HEK293 (cell line): Measurements from ENCODE around the gene HTR6.

Experiments used
- CTCF ChIA-PET: fragments of 350-600 bp; formaldehyde crosslinking; extraction: SDS; loops from one replicate; lab custom pipeline; 2021; ENCODE audit warnings: antibody characterized with exemption; lab: Yijun Ruan, JAX
- POLR2A ChIA-PET: fragments of 300-600 bp; formaldehyde crosslinking; extraction: SDS; loops from one replicate; lab custom pipeline; 2020; ENCODE audit warnings: antibody characterized with exemption, inconsistent platforms; lab: Yijun Ruan, JAX
- H3K27ac ChIP-seq: fragments of 200-500 bp; sonication (Bioruptor generic); 2 replicates; pipeline ENCODE4 v1.5.1; 2014; ENCODE audit warnings: low read depth, low read length, control low read depth, inconsistent platforms; ENCODE audit errors: extremely low read depth
- H3K36me3 ChIP-seq, 2 experiments: fragments of 200-500 bp in 1 of 2; sonication (Bioruptor generic) in 1 of 2; 1 replicate in 1 of 2; 2 replicates in 1 of 2; pipeline ENCODE4 v1.5.1; 2014 to 2017; ENCODE audit warnings: inconsistent platforms in 2 of 2, low read length in 2 of 2; ENCODE audit not compliant: control insufficient read depth in 2 of 2, insufficient read depth in 1 of 2
- H3K4me1 ChIP-seq: fragments of 200-500 bp; sonication (Bioruptor generic); 2 replicates; pipeline ENCODE4 v1.5.1; 2014; ENCODE audit warnings: mild to moderate bottlenecking, low read length, inconsistent platforms; ENCODE audit not compliant: control insufficient read depth, insufficient read depth
- H3K4me3 ChIP-seq: 2 replicates; pipeline ENCODE4 v1.5.1; 2011; ENCODE audit warnings: low read depth, mild to moderate bottlenecking, control low read depth, low read length, moderate library complexity
- H3K9me3 ChIP-seq: fragments of 200-500 bp; sonication (Bioruptor generic); 2 replicates; pipeline ENCODE4 v1.5.1; 2014; ENCODE audit warnings: low read depth, low read length, inconsistent platforms; ENCODE audit not compliant: control insufficient read depth, insufficient read depth
- KLF10 ChIP-seq: fragments of 450-650 bp; IDR thresholded peaks from 2 replicates; pipeline ENCODE4 v1.5.1; 2018; ENCODE audit warnings: missing biosample characterization, mild to moderate bottlenecking, missing genetic modification characterization
- KLF16 ChIP-seq: fragments of 450-650 bp; formaldehyde crosslinking; IDR thresholded peaks from 2 replicates; pipeline ENCODE4 v1.5.1; 2017; ENCODE audit warnings: missing biosample characterization, missing genetic modification characterization
- MZF1 ChIP-seq: fragments of 450-650 bp; formaldehyde crosslinking; IDR thresholded peaks from 2 replicates; pipeline ENCODE4 v1.5.1; 2017; ENCODE audit warnings: missing biosample characterization, missing genetic modification characterization, borderline replicate concordance
- PRDM2 ChIP-seq: fragments of 450-650 bp; formaldehyde crosslinking; IDR thresholded peaks from 2 replicates; pipeline ENCODE4 v1.5.1; 2016; ENCODE audit warnings: missing biosample characterization, missing genetic modification characterization, borderline replicate concordance
- REPIN1 ChIP-seq: fragments of 450-650 bp; formaldehyde crosslinking; IDR thresholded peaks from 2 replicates; pipeline ENCODE4 v1.5.1; 2017; ENCODE audit warnings: missing biosample characterization, missing genetic modification characterization, low read depth
- SCRT2 ChIP-seq: fragments of 450-650 bp; formaldehyde crosslinking; IDR thresholded peaks from 2 replicates; pipeline ENCODE4 v1.5.1; 2016; ENCODE audit warnings: missing biosample characterization, missing genetic modification characterization
- YY1 ChIP-seq: fragments of 450-650 bp; formaldehyde crosslinking; IDR thresholded peaks from 2 replicates; pipeline ENCODE4 v1.5.1; 2018; ENCODE audit warnings: missing biosample characterization, missing genetic modification characterization
- ZFP37 ChIP-seq: fragments of 450-650 bp; formaldehyde crosslinking; IDR thresholded peaks from 2 replicates; pipeline ENCODE4 v1.5.1; 2016; ENCODE audit warnings: missing biosample characterization, missing genetic modification characterization
- ZNF174 ChIP-seq: fragments of 450-650 bp; formaldehyde crosslinking; IDR thresholded peaks from 2 replicates; pipeline ENCODE4 v1.5.0; 2017; ENCODE audit warnings: missing biosample characterization, mild to moderate bottlenecking, missing genetic modification characterization
- ZNF26 ChIP-seq: fragments of 450-650 bp; formaldehyde crosslinking; IDR thresholded peaks from 2 replicates; pipeline ENCODE4 v1.5.1; 2016; ENCODE audit warnings: missing biosample characterization, missing genetic modification characterization
- ZNF302 ChIP-seq: fragments of 450-650 bp; formaldehyde crosslinking; IDR thresholded peaks from 2 replicates; pipeline ENCODE4 v1.5.1; 2016; ENCODE audit warnings: missing biosample characterization, missing genetic modification characterization, low read depth
- ZNF311 ChIP-seq: fragments of 450-650 bp; formaldehyde crosslinking; IDR thresholded peaks from 2 replicates; pipeline ENCODE4 v1.5.1; 2017; ENCODE audit warnings: missing biosample characterization, missing genetic modification characterization, borderline replicate concordance
- ZNF362 ChIP-seq: fragments of 450-650 bp; formaldehyde crosslinking; IDR thresholded peaks from 2 replicates; pipeline ENCODE4 v1.5.1; 2016; ENCODE audit warnings: missing biosample characterization, missing genetic modification characterization
- ZNF561 ChIP-seq: fragments of 450-650 bp; IDR thresholded peaks from 2 replicates; pipeline ENCODE4 v1.5.1; 2018; ENCODE audit warnings: missing biosample characterization, missing genetic modification characterization, borderline replicate concordance
- ZNF830 ChIP-seq: fragments of 450-650 bp; IDR thresholded peaks from 2 replicates; pipeline ENCODE4 v1.5.0; 2018; ENCODE audit warnings: missing biosample characterization, missing genetic modification characterization, low read depth, mild to moderate bottlenecking, moderate library complexity
- ZNF843 ChIP-seq: fragments of 450-650 bp; formaldehyde crosslinking; IDR thresholded peaks from 2 replicates; pipeline ENCODE4 v1.5.1; 2016; ENCODE audit warnings: missing biosample characterization, missing genetic modification characterization
- ZSCAN23 ChIP-seq: fragments of 450-650 bp; formaldehyde crosslinking; IDR thresholded peaks from 2 replicates; pipeline ENCODE4 v1.5.1; 2016; ENCODE audit warnings: missing biosample characterization, missing genetic modification characterization
- ZSCAN5A ChIP-seq: fragments of 450-650 bp; formaldehyde crosslinking; IDR thresholded peaks from 2 replicates; pipeline ENCODE4 v1.5.1; 2016; ENCODE audit warnings: missing biosample characterization, missing genetic modification characterization

Gene HTR6

GRCh38 chr1:19656134-19656779, 8.4 kb upstream of the HTR6 start (continued):
- TF ChIP-seq PRDM2 (tag by site-specific recombination) (no peak), ZNF302 (tag by site-specific recombination) (no peak), REPIN1 (tag by site-specific recombination) (no peak), YY1 (tag by site-specific recombination) (no peak), ZNF174 (tag by site-specific recombination) (no peak), ZNF26 (tag by site-specific recombination) (no peak)

GRCh38 chr1:19656780-19657466, 7.8 kb upstream of the HTR6 start:
- H3K4me3 ChIP-seq = no peak overlapping the region
- CTCF ChIA-PET = interaction anchor here (0.7 kb wide), 1 partner anchor 66 kb away, joined by 3 read pairs; no protein-coding TSS in a partner anchor
- no peak overlapping the region for H3K27ac ChIP-seq
- POLR2A ChIA-PET = interaction anchor here (0.7 to 1.0 kb wide), 2 partner anchors 251 to 396 kb away, joined by 3 to 4 read pairs; no protein-coding TSS in a partner anchor
- TF ChIP-seq ZNF311 (tag by site-specific recombination) (no peak), ZFP37 (no peak), KLF16 (tag by site-specific recombination) (no peak), KLF10 (tag by site-specific recombination) (no peak), ZSCAN5A (tag by site-specific recombination) (no peak), MZF1 (tag by site-specific recombination) (no peak), ZNF830 (no peak), ZSCAN23 (tag by site-specific recombination) (no peak), ZNF561 (tag by site-specific recombination) (no peak), ZNF362 (tag by site-specific recombination) (no peak), ZNF843 (tag by site-specific recombination) (no peak), SCRT2 (tag by site-specific recombination) (no peak)
- H3K9me3 ChIP-seq = no peaks in the 10 kb centered on the region
- H3K36me3 ChIP-seq = no peaks in the 10 kb centered on the region
- no peaks in the 10 kb centered on the region for H3K4me1 ChIP-seq
